ENCODE measurements around the gene BMPER. TPM values are rescaled to one million over a fixed set of nuclear protein-coding genes. Genes with fewer than 3 reads are reported as not detected.
A peak's percentile ranks its signal among the peaks of the same experiment; 100 is the strongest.

The BMPER gene
- total and polyA plus RNA-seq, 5 donors, result 1.3 to 6.9 (median 5.1) TPM

- intact Hi-C loops (cut with DNase I), result loop anchor here in 1 of 4 donors (10.0 kb wide), 1 partner anchor 133 kb away; no protein-coding TSS in a partner anchor
- ATAC-seq, result no peak
- Histone ChIP-seq H3K4me1 (ENCODE audit: control insufficient read depth, insufficient read depth, low read length) (no peaks in the 10 kb centered on the region), H3K4me3 (ENCODE audit: low read length) (no peak overlapping the region), H3K27ac (ENCODE audit: low read length) (no peak overlapping the region), H3K9me3 (ENCODE audit: control insufficient read depth, low read length) (no peaks in the 10 kb centered on the region), H3K27me3 (ENCODE audit: control insufficient read depth, insufficient read depth) (no peaks in the 10 kb centered on the region)
- 91% methylated on average over 4 of the region's 4 CpGs for WGBS
- DNase-seq, result no peak
Observed at GRCh38 chr7:33888166-33888565, 17.2 kb upstream of the BMPER start.

- DNase-seq (peak; percentile 74 to 88 (median 83)), ATAC-seq (peak; percentile 56 to 72)
- no peak overlapping the region for H3K27ac ChIP-seq (ENCODE audit: low read length)
- no peaks in the 10 kb centered on the region for H3K9me3 ChIP-seq (ENCODE audit: control insufficient read depth, low read length)
- WGBS, result 48% methylated on average over 4 of the region's 4 CpGs
- H3K27me3 ChIP-seq (ENCODE audit: control insufficient read depth, insufficient read depth), result no peaks in the 10 kb centered on the region
- no peaks in the 10 kb centered on the region for H3K4me1 ChIP-seq (ENCODE audit: control insufficient read depth, insufficient read depth, low read length)
- no peak overlapping the region for H3K4me3 ChIP-seq (ENCODE audit: low read length)
- intact Hi-C loops (cut with DNase I), result loop anchor here in 1 of 4 donors (10.0 kb wide), 1 partner anchor 138 kb away; no protein-coding TSS in a partner anchor
Observed at GRCh38 chr7:33892945-33893344, 12.4 kb upstream of the BMPER start.

DNA sequence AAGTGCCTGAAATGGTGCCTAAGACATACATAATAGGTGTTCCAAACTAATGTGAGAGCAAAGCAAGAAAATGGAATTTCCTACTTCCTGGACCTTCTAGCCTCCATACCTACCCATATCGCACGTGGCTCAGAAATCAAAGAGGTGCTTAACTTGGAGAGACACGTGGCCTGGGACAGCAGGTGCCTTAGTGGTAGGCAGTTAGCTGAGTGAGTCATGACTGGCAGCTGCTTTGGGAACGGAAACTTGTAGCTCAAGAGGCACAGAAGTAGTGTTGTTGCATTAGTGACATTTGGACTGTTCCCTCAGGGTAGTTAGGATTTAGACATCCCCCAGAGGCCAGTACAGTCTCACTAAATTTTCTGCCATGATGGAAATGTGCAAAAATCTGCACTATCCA lies 12.0 kb upstream of the BMPER start:
- ATAC-seq (no peak), DNase-seq (no peak)
- H3K4me1 ChIP-seq (ENCODE audit: control insufficient read depth, insufficient read depth, low read length), result no peaks in the 10 kb centered on the region
- intact Hi-C loops (cut with DNase I), result loop anchor here in 1 of 4 donors (10.0 kb wide), 1 partner anchor 139 kb away; no protein-coding TSS in a partner anchor
- H3K27ac ChIP-seq (ENCODE audit: low read length), result no peak overlapping the region
- no peak overlapping the region for H3K4me3 ChIP-seq (ENCODE audit: low read length)
- 81% methylated on average over 4 of the region's 4 CpGs for WGBS
- H3K9me3 ChIP-seq (ENCODE audit: control insufficient read depth, low read length), result no peaks in the 10 kb centered on the region
- no peaks in the 10 kb centered on the region for H3K27me3 ChIP-seq (ENCODE audit: control insufficient read depth, insufficient read depth)

- 17% methylated on average over 17 of the region's 17 CpGs for WGBS
- intact Hi-C loops (cut with DNase I), result loop anchor here in 3 of 4 donors (5.0 to 10.0 kb wide), 2 partner anchors 138 to 140 kb away; no protein-coding TSS in a partner anchor
- ATAC-seq (peak; percentile 93 to 95), DNase-seq (peak; percentile 82 to 96 (median 94))
- Histone ChIP-seq H3K4me1 (ENCODE audit: control insufficient read depth, insufficient read depth, low read length) (no peaks in the 10 kb centered on the region), H3K9me3 (ENCODE audit: control insufficient read depth, low read length) (no peaks in the 10 kb centered on the region), H3K4me3 (ENCODE audit: low read length) (no peak overlapping the region), H3K27ac (ENCODE audit: low read length) (no peak overlapping the region), H3K27me3 (ENCODE audit: control insufficient read depth, insufficient read depth) (no peaks in the 10 kb centered on the region)
Observed at GRCh38 chr7:33895025-33895804, 10.1 kb upstream of the BMPER start.

- intact Hi-C loops (cut with DNase I), result no loop called here
Observed at GRCh38 chr7:33900501-33900900, 4.8 kb upstream of the BMPER start.

DNA sequence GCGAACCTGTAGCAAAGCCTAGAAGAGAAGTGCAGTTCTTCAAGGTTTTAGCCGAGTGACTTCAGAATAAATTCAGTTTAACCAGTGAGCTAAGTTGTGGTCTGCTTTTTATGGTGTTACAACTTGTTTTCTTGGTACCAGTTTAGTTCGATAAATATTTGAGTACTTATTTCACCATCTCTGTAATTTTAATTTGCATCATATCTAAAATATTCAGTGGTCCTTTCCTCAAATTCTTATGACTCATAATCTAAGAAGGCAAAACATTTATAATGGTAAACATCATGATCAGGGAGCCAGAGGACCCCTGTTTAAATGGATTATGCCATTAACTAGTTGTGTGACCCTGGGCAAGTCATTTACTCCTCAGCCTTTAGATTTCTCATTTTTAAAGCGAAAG lies 4.1 kb upstream of the BMPER start:
- no peaks in the 10 kb centered on the region for H3K27me3 ChIP-seq (ENCODE audit: control insufficient read depth, insufficient read depth)
- no peaks in the 10 kb centered on the region for H3K4me1 ChIP-seq (ENCODE audit: control insufficient read depth, insufficient read depth, low read length)
- 92% methylated on average over 4 of the region's 4 CpGs for WGBS
- intact Hi-C loops (cut with DNase I), result no loop called here
- DNase-seq (no peak), ATAC-seq (no peak)
- no peak overlapping the region for H3K27ac ChIP-seq (ENCODE audit: low read length)
- H3K4me3 ChIP-seq (ENCODE audit: low read length), result no peak overlapping the region
- no peaks in the 10 kb centered on the region for H3K9me3 ChIP-seq (ENCODE audit: control insufficient read depth, low read length)

More at GRCh38 chr7:33900501-33900900, 4.8 kb upstream of the BMPER start:
- ATAC-seq (no peak), DNase-seq (no peak)
- no peak overlapping the region for H3K4me3 ChIP-seq (ENCODE audit: low read length)
- no peaks in the 10 kb centered on the region for H3K4me1 ChIP-seq (ENCODE audit: control insufficient read depth, insufficient read depth, low read length)
- H3K27me3 ChIP-seq (ENCODE audit: control insufficient read depth, insufficient read depth), result no peaks in the 10 kb centered on the region
- H3K27ac ChIP-seq (ENCODE audit: low read length), result no peak overlapping the region
- no peaks in the 10 kb centered on the region for H3K9me3 ChIP-seq (ENCODE audit: control insufficient read depth, low read length)

GRCh38 chr7:33901847-33902246 lies 3.5 kb upstream of the BMPER start:
- intact Hi-C loops (cut with DNase I), result no loop called here
- Histone ChIP-seq H3K27me3 (ENCODE audit: control insufficient read depth, insufficient read depth) (no peaks in the 10 kb centered on the region), H3K4me1 (ENCODE audit: control insufficient read depth, insufficient read depth, low read length) (no peaks in the 10 kb centered on the region), H3K27ac (ENCODE audit: low read length) (no peak overlapping the region), H3K9me3 (ENCODE audit: control insufficient read depth, low read length) (no peaks in the 10 kb centered on the region), H3K4me3 (ENCODE audit: low read length) (no peak overlapping the region)
- ATAC-seq (no peak), DNase-seq (no peak)
- WGBS, result 71% methylated on average over 2 of the region's 2 CpGs

GRCh38 chr7:33902746-33903145 lies 2.6 kb upstream of the BMPER start:
- no peaks in the 10 kb centered on the region for H3K9me3 ChIP-seq (ENCODE audit: control insufficient read depth, low read length)
- DNase-seq, result no peak
- H3K4me3 ChIP-seq (ENCODE audit: low read length), result no peak overlapping the region
- ATAC-seq, result no peak
- intact Hi-C loops (cut with DNase I), result no loop called here
- no peak overlapping the region for H3K27ac ChIP-seq (ENCODE audit: low read length)
- WGBS, result 67% methylated on average over 4 of the region's 4 CpGs
- H3K27me3 ChIP-seq (ENCODE audit: control insufficient read depth, insufficient read depth), result no peaks in the 10 kb centered on the region
- H3K4me1 ChIP-seq (ENCODE audit: control insufficient read depth, insufficient read depth, low read length), result no peaks in the 10 kb centered on the region

- no peaks in the 10 kb centered on the region for H3K27me3 ChIP-seq (ENCODE audit: control insufficient read depth, insufficient read depth)
- intact Hi-C loops (cut with DNase I), result no loop called here
Observed at GRCh38 chr7:33903791-33904680, 1.3 kb upstream of the BMPER start.

GRCh38 chr7:33904681-33905388 lies 504 bp upstream of the BMPER start:
- no peaks in the 10 kb centered on the region for H3K4me1 ChIP-seq (ENCODE audit: control insufficient read depth, insufficient read depth, low read length)
- H3K9me3 ChIP-seq (ENCODE audit: control insufficient read depth, low read length), result no peaks in the 10 kb centered on the region
- ATAC-seq (peak; percentile 82 to 90), DNase-seq (peak; percentile 54 to 79 (median 75))
- H3K27ac ChIP-seq (ENCODE audit: low read length), result peak overlapping the region; percentile 39
- intact Hi-C loops (cut with DNase I), result no loop called here
- no peaks in the 10 kb centered on the region for H3K27me3 ChIP-seq (ENCODE audit: control insufficient read depth, insufficient read depth)
- WGBS, result under 1% methylated on average over 63 of the region's 65 CpGs
- peak overlapping the region; percentile 75 for H3K4me3 ChIP-seq (ENCODE audit: low read length)

More at GRCh38 chr7:33903791-33904680, 1.3 kb upstream of the BMPER start:
- Histone ChIP-seq H3K4me3 (ENCODE audit: low read length) (peak overlapping the region; percentile 75), H3K4me1 (ENCODE audit: control insufficient read depth, insufficient read depth, low read length) (no peaks in the 10 kb centered on the region), H3K27ac (ENCODE audit: low read length) (no peak overlapping the region), H3K9me3 (ENCODE audit: control insufficient read depth, low read length) (no peaks in the 10 kb centered on the region)
- ATAC-seq, result peak; percentile 82
- WGBS, result 2% methylated on average over 56 of the region's 56 CpGs
- peak; percentile 65 to 84 (median 77) for DNase-seq

All from right cardiac atrium (tissue), 5 donors.